ENCODE results near the gene OR6J1.

OR6J1 gene

DNA sequence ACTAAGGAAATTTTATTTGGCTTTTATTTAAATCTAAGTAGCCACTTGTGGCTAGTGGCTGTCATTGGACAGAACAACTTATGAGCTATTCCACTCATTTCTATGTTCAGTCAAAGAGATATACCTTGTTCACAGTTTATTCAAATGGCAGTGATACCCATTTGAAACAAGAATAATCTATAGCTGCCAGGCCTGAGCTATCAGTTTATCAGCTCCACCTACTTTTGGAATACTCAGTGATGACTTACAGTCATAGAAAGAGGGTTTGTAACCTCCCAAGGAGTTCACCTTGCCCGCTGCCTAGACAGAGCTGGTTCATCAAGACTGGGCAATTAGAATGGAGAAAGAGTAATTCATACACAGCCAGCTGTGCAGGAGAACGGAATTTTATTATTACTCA, 50.6 kb downstream of the OR6J1 start:
- TF ChIP-seq SPI1 (IDR thresholded peaks at IDR 0.05; ENCODE audit: borderline replicate concordance, low read depth), result no peak
- TF ChIP-seq, protein P1, sequence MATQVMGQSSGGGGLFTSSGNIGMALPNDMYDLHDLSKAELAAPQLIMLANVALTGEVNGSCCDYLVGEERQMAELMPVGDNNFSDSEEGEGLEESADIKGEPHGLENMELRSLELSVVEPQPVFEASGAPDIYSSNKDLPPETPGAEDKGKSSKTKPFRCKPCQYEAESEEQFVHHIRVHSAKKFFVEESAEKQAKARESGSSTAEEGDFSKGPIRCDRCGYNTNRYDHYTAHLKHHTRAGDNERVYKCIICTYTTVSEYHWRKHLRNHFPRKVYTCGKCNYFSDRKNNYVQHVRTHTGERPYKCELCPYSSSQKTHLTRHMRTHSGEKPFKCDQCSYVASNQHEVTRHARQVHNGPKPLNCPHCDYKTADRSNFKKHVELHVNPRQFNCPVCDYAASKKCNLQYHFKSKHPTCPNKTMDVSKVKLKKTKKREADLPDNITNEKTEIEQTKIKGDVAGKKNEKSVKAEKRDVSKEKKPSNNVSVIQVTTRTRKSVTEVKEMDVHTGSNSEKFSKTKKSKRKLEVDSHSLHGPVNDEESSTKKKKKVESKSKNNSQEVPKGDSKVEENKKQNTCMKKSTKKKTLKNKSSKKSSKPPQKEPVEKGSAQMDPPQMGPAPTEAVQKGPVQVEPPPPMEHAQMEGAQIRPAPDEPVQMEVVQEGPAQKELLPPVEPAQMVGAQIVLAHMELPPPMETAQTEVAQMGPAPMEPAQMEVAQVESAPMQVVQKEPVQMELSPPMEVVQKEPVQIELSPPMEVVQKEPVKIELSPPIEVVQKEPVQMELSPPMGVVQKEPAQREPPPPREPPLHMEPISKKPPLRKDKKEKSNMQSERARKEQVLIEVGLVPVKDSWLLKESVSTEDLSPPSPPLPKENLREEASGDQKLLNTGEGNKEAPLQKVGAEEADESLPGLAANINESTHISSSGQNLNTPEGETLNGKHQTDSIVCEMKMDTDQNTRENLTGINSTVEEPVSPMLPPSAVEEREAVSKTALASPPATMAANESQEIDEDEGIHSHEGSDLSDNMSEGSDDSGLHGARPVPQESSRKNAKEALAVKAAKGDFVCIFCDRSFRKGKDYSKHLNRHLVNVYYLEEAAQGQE (IDR thresholded peaks at IDR 0.05; ENCODE audit: insufficient replicate concordance, low read depth), result no peak
- TF ChIP-seq, protein P2, sequence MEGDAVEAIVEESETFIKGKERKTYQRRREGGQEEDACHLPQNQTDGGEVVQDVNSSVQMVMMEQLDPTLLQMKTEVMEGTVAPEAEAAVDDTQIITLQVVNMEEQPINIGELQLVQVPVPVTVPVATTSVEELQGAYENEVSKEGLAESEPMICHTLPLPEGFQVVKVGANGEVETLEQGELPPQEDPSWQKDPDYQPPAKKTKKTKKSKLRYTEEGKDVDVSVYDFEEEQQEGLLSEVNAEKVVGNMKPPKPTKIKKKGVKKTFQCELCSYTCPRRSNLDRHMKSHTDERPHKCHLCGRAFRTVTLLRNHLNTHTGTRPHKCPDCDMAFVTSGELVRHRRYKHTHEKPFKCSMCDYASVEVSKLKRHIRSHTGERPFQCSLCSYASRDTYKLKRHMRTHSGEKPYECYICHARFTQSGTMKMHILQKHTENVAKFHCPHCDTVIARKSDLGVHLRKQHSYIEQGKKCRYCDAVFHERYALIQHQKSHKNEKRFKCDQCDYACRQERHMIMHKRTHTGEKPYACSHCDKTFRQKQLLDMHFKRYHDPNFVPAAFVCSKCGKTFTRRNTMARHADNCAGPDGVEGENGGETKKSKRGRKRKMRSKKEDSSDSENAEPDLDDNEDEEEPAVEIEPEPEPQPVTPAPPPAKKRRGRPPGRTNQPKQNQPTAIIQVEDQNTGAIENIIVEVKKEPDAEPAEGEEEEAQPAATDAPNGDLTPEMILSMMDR (IDR thresholded peaks at IDR 0.05; ENCODE audit: insufficient read depth, low read length), result no peak
- TF ChIP-seq GABPA (IDR thresholded peaks at IDR 0.05; ENCODE audit: low read depth), result no peak
- TF ChIP-seq POLR2AphosphoS5 (IDR thresholded peaks at IDR 0.05; ENCODE audit: low read depth), result no peak
- Histone ChIP-seq H3K4me3 (replicated peaks; ENCODE audit: insufficient read depth, low read length) (no peak overlapping the region), H3K27ac (replicated peaks) (no peak overlapping the region), H3K27me3 (ENCODE audit: insufficient read depth, poor library complexity, severe bottlenecking) (no peaks in the 10 kb centered on the region)
- no peak for DNase-seq (ENCODE audit: low read depth in 1 of 2, low spot score in 1 of 2)

DNA sequence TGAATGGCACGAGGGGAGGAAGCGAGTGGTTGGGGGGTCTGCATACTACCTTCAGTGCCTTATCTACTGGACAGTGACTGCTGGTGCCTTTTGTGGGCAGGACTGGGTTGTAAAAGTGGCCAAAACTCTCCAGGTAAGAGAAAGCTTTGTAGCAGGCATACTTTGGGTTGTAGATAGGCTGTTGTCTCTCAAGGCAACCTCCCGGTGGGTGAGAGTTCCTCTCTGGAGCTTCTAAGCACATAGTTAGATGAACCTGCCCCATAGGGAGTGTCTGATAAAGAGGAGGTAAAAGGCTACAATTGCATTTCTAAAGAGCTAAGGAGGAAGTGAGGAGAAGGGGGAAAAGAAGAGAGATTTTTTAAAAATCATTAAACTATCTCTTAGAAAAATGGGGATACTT, 51.0 kb downstream of the OR6J1 start:
- no peak overlapping the region for H3K4me3 ChIP-seq (replicated peaks; ENCODE audit: insufficient read depth, low read length)
- no peak overlapping the region for H3K27ac ChIP-seq (replicated peaks)
- H3K27me3 ChIP-seq (ENCODE audit: insufficient read depth, poor library complexity, severe bottlenecking), result no peaks in the 10 kb centered on the region
- TF ChIP-seq, protein P1 (IDR thresholded peaks at IDR 0.05; ENCODE audit: insufficient replicate concordance, low read depth), result no peak
- TF ChIP-seq GABPA (IDR thresholded peaks at IDR 0.05; ENCODE audit: low read depth) (no peak), POLR2AphosphoS5 (IDR thresholded peaks at IDR 0.05; ENCODE audit: low read depth) (no peak), SPI1 (IDR thresholded peaks at IDR 0.05; ENCODE audit: borderline replicate concordance, low read depth) (no peak)
- TF ChIP-seq, protein P2 (IDR thresholded peaks at IDR 0.05; ENCODE audit: insufficient read depth, low read length), result no peak
- no peak for DNase-seq (ENCODE audit: low read depth in 1 of 2, low spot score in 1 of 2)

DNA sequence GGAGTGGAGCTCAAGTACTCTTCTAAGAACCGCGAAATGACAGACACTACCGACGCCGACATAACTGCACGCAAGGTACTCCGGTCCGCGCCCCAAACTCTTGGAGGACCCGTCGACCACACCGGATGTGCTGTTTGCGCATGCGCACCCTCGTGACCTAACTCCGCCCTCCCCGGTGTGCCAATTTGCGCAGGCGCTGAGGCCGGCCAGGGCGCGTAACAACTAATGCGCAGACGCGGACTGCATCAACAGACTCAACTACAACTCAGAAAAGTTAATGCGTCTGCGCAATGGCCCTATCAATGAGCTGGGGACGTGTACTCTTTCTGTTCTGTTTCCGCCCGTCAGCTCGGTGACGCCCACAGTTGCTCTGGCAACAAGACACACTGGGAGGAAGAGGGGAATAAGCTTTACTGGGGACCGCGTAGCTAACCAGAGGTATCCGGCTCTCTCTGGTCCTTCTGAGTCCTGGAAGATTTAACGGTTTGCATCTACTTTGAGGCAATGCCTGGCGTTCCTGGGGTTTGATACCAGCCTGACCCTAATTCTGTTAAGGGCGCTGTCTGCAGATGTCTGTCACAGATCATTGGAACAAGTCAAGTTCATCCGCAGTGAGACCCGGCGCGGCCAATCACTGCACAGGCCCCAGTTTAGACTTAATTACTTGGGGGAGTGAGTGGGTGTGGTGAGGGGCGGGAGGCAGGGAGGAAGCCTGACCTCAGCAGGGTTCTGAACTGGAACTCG, 54.9 kb downstream of the OR6J1 start, which contains the start of gene DAD1:
Gene DAD1, minus strand, starts transcription at position 129 of the 744 bp plus-strand sequence. Its CDS starts 67 bp downstream, at position 62.
- peak within 1 kb of the TSS; percentile 89 for H3K27ac ChIP-seq (replicated peaks)
- H3K27me3 ChIP-seq (ENCODE audit: insufficient read depth, poor library complexity, severe bottlenecking), result no peaks in the 10 kb centered on the region
- TF ChIP-seq, protein P2 (IDR thresholded peaks at IDR 0.05; ENCODE audit: insufficient read depth, low read length), result no peak
- TF ChIP-seq GABPA (IDR thresholded peaks at IDR 0.05; ENCODE audit: low read depth) (no peak), SPI1 (IDR thresholded peaks at IDR 0.05; ENCODE audit: borderline replicate concordance, low read depth) (peak; percentile 69; the same call in 1 of the 2 replicates), POLR2AphosphoS5 (IDR thresholded peaks at IDR 0.05; ENCODE audit: low read depth) (peak; percentile 89)
- TF ChIP-seq, protein P1 (IDR thresholded peaks at IDR 0.05; ENCODE audit: insufficient replicate concordance, low read depth), result peak; percentile 20
- peak; percentile 99 for DNase-seq (ENCODE audit: low read depth in 1 of 2, low spot score in 1 of 2)
- peak within 1 kb of the TSS; percentile 87 for H3K4me3 ChIP-seq (replicated peaks; ENCODE audit: insufficient read depth, low read length)

All from HL-60 (cell line).